ENCODE measurements around the gene MYRF. TPM values are rescaled to one million over a fixed set of nuclear protein-coding genes. Genes with fewer than 3 reads are reported as not detected.

Gene MYRF
- total and polyA plus RNA-seq, 4 experiments from 2014 or later: 0.44 to 1.6 (median 0.89) TPM

GRCh38 chr11:61782299-61782698 lies 29.9 kb downstream of the MYRF start:
- H3K36me3 ChIP-seq (ENCODE audit: insufficient read depth, low read length): peaks cover 27% of the 10 kb centered on the region
- Mint-ChIP-seq H3K36me3 (peaks cover 10 to 32% of the 10 kb centered on the region in 2 donors), H3K4me1 (peaks cover 0 to 9% (median 4%) of the 10 kb centered on the region in 4 donors), H3K27ac (peak overlapping the region in 1 of 7 donors; percentile 52), H3K9me3 (no peaks in the 10 kb centered on the region), H3K27me3 (no peaks in the 10 kb centered on the region), H3K4me3 (no peak overlapping the region)
- peaks cover 6% of the 10 kb centered on the region for H3K4me1 ChIP-seq (ENCODE audit: insufficient read depth, low read length)
- no peaks in the 10 kb centered on the region for H3K9me3 ChIP-seq (ENCODE audit: control insufficient read depth in 1 of 2, low read length in 2 of 2)
- H3K4me3 ChIP-seq (ENCODE audit: low read length in 2 of 2): no peak overlapping the region
- DNase-seq: no peak
- CTCF ChIA-PET (ENCODE audit: partially characterized antibody): no interaction called here
- intact Hi-C loops (cut with micrococcal nuclease): no loop called here
- H3K27me3 ChIP-seq (ENCODE audit: insufficient read depth, low read length): no peaks in the 10 kb centered on the region
- no peak overlapping the region for H3K27ac ChIP-seq (ENCODE audit: low read depth, low read length)
- POLR2A ChIA-PET (ENCODE audit: partially characterized antibody): no interaction called here

GRCh38 chr11:61782841-61783240 lies 30.4 kb downstream of the MYRF start:
- H3K4me1 ChIP-seq (ENCODE audit: insufficient read depth, low read length): peaks cover 3% of the 10 kb centered on the region
- Mint-ChIP-seq H3K9me3 (no peaks in the 10 kb centered on the region), H3K27ac (no peak overlapping the region), H3K4me3 (no peak overlapping the region), H3K4me1 (peaks cover 0 to 6% (median 2%) of the 10 kb centered on the region in 4 donors), H3K27me3 (no peaks in the 10 kb centered on the region), H3K36me3 (peaks cover 10 to 34% of the 10 kb centered on the region in 2 donors)
- no peaks in the 10 kb centered on the region for H3K9me3 ChIP-seq (ENCODE audit: control insufficient read depth in 1 of 2, low read length in 2 of 2)
- ChIA-PET CTCF (ENCODE audit: partially characterized antibody) (interaction anchor here (1.5 kb wide), 1 partner anchor 14 kb away, joined by 4 read pairs; no protein-coding TSS in a partner anchor), POLR2A (ENCODE audit: partially characterized antibody) (no interaction called here)
- peaks cover 31% of the 10 kb centered on the region for H3K36me3 ChIP-seq (ENCODE audit: insufficient read depth, low read length)
- H3K27ac ChIP-seq (ENCODE audit: low read depth, low read length): no peak overlapping the region
- H3K4me3 ChIP-seq (ENCODE audit: low read length in 2 of 2): no peak overlapping the region
- intact Hi-C loops (cut with micrococcal nuclease): no loop called here
- no peaks in the 10 kb centered on the region for H3K27me3 ChIP-seq (ENCODE audit: insufficient read depth, low read length)
- DNase-seq: no peak

- peaks cover 14 to 44% of the 10 kb centered on the region in 2 donors for H3K36me3 Mint-ChIP-seq
- ChIA-PET CTCF (ENCODE audit: partially characterized antibody) (interaction anchor here (1.3 to 1.5 kb wide), 2 partner anchors 13 to 298 kb away, joined by 3 to 4 read pairs; no protein-coding TSS in a partner anchor), POLR2A (ENCODE audit: partially characterized antibody) (no interaction called here)
- no peaks in the 10 kb centered on the region for H3K27me3 ChIP-seq (ENCODE audit: insufficient read depth, low read length)
- no peak overlapping the region for H3K27ac ChIP-seq (ENCODE audit: low read depth, low read length)
- intact Hi-C loops (cut with micrococcal nuclease): no loop called here
- H3K4me1 Mint-ChIP-seq: peaks cover 0 to 4% (median 0%) of the 10 kb centered on the region in 4 donors
- H3K36me3 ChIP-seq (ENCODE audit: insufficient read depth, low read length): peaks cover 42% of the 10 kb centered on the region
- H3K4me3 ChIP-seq (ENCODE audit: low read length in 2 of 2): no peak overlapping the region
- DNase-seq: no peak
- no peaks in the 10 kb centered on the region for H3K9me3 Mint-ChIP-seq
- peak overlapping the region in 2 of 7 donors; percentile 24 to 74 for H3K27ac Mint-ChIP-seq
- H3K27me3 Mint-ChIP-seq: no peaks in the 10 kb centered on the region
- H3K4me1 ChIP-seq (ENCODE audit: insufficient read depth, low read length): no peaks in the 10 kb centered on the region
- H3K4me3 Mint-ChIP-seq: no peak overlapping the region
- H3K9me3 ChIP-seq (ENCODE audit: control insufficient read depth in 1 of 2, low read length in 2 of 2): no peaks in the 10 kb centered on the region
Measured at GRCh38 chr11:61783717-61784505, 31.5 kb downstream of the MYRF start.

- peak overlapping the region in 3 of 7 donors; percentile 22 to 59 (median 31) for H3K27ac Mint-ChIP-seq
- H3K36me3 Mint-ChIP-seq: peaks cover 17 to 50% of the 10 kb centered on the region in 2 donors
- CTCF ChIA-PET (ENCODE audit: partially characterized antibody): interaction anchor here (1.3 to 1.5 kb wide), 2 partner anchors 13 to 298 kb away, joined by 3 to 4 read pairs; no protein-coding TSS in a partner anchor
Measured at GRCh38 chr11:61784506-61784805, 32.0 kb downstream of the MYRF start.

GRCh38 chr11:61785837-61786402 lies 33.5 kb downstream of the MYRF start:
- Histone ChIP-seq H3K36me3 (ENCODE audit: insufficient read depth, low read length) (peaks cover 57% of the 10 kb centered on the region), H3K27me3 (ENCODE audit: insufficient read depth, low read length) (no peaks in the 10 kb centered on the region), H3K27ac (ENCODE audit: low read depth, low read length) (no peak overlapping the region), H3K4me1 (ENCODE audit: insufficient read depth, low read length) (no peaks in the 10 kb centered on the region), H3K9me3 (ENCODE audit: control insufficient read depth in 1 of 2, low read length in 2 of 2) (no peaks in the 10 kb centered on the region), H3K4me3 (ENCODE audit: low read length in 2 of 2) (no peak overlapping the region)
- Mint-ChIP-seq H3K4me3 (no peak overlapping the region), H3K4me1 (peaks cover 2 to 21% (median 9%) of the 10 kb centered on the region in 4 donors), H3K9me3 (no peaks in the 10 kb centered on the region), H3K36me3 (peaks cover 25 to 62% of the 10 kb centered on the region in 2 donors), H3K27me3 (no peaks in the 10 kb centered on the region), H3K27ac (no peak overlapping the region)
- ChIA-PET POLR2A (ENCODE audit: partially characterized antibody) (interaction anchor here (0.7 kb wide), 1 partner anchor 22 kb away, joined by 3 read pairs; no protein-coding TSS in a partner anchor), CTCF (ENCODE audit: partially characterized antibody) (interaction anchor here (2.7 kb wide), 1 partner anchor 11 kb away, joined by 16 read pairs; no protein-coding TSS in a partner anchor)
- no peak for DNase-seq
- intact Hi-C loops (cut with micrococcal nuclease): no loop called here

More at GRCh38 chr11:61784506-61784805, 32.0 kb downstream of the MYRF start:
- Histone ChIP-seq H3K4me3 (ENCODE audit: low read length in 2 of 2) (no peak overlapping the region), H3K4me1 (ENCODE audit: insufficient read depth, low read length) (no peaks in the 10 kb centered on the region), H3K27me3 (ENCODE audit: insufficient read depth, low read length) (no peaks in the 10 kb centered on the region), H3K9me3 (ENCODE audit: control insufficient read depth in 1 of 2, low read length in 2 of 2) (no peaks in the 10 kb centered on the region), H3K27ac (ENCODE audit: low read depth, low read length) (no peak overlapping the region), H3K36me3 (ENCODE audit: insufficient read depth, low read length) (peaks cover 47% of the 10 kb centered on the region)
- Mint-ChIP-seq H3K4me1 (peaks cover 0 to 8% (median under 1%) of the 10 kb centered on the region in 4 donors), H3K4me3 (no peak overlapping the region), H3K27me3 (no peaks in the 10 kb centered on the region), H3K9me3 (no peaks in the 10 kb centered on the region)
- POLR2A ChIA-PET (ENCODE audit: partially characterized antibody): no interaction called here
- intact Hi-C loops (cut with micrococcal nuclease): no loop called here
- no peak for DNase-seq

- no peaks in the 10 kb centered on the region for H3K9me3 ChIP-seq (ENCODE audit: control insufficient read depth in 1 of 2, low read length in 2 of 2)
- Mint-ChIP-seq H3K27me3 (no peaks in the 10 kb centered on the region), H3K27ac (peak overlapping the region in 1 of 7 donors; percentile 36), H3K36me3 (peaks cover 25 to 74% of the 10 kb centered on the region in 2 donors), H3K4me1 (peaks cover 8 to 40% (median 23%) of the 10 kb centered on the region in 4 donors), H3K4me3 (no peak overlapping the region), H3K9me3 (no peaks in the 10 kb centered on the region)
- ChIA-PET POLR2A (ENCODE audit: partially characterized antibody) (interaction anchor here (1.3 to 1.5 kb wide), 2 partner anchors 15 to 179 kb away, joined by 3 to 4 read pairs; partner anchors contain the start of gene FTH1), CTCF (ENCODE audit: partially characterized antibody) (interaction anchor here (1.0 to 2.7 kb wide), 7 partner anchors 9 to 320 kb away, joined by 3 to 16 read pairs (median 4); no protein-coding TSS in a partner anchor)
- H3K27me3 ChIP-seq (ENCODE audit: insufficient read depth, low read length): no peaks in the 10 kb centered on the region
- H3K27ac ChIP-seq (ENCODE audit: low read depth, low read length): no peak overlapping the region
- H3K36me3 ChIP-seq (ENCODE audit: insufficient read depth, low read length): peaks cover 57% of the 10 kb centered on the region
- H3K4me1 ChIP-seq (ENCODE audit: insufficient read depth, low read length): peaks cover 9% of the 10 kb centered on the region
- intact Hi-C loops (cut with micrococcal nuclease): no loop called here
- no peak overlapping the region for H3K4me3 ChIP-seq (ENCODE audit: low read length in 2 of 2)
- no peak for DNase-seq
Measured at GRCh38 chr11:61787928-61788491, 35.6 kb downstream of the MYRF start.
